OCI-LY3 (cell line): ENCODE results near the gene PRDM16.

Experiments used
- H2AFZ ChIP-seq: fragments of 200-600, 300-600 bp; shearing (Covaris generic); 2 replicates; pipeline ENCODE4 v1.6.0; 2014; ENCODE audit warnings: antibody characterized with exemption, low read depth, low read length
- H3K27ac ChIP-seq: fragments of 200-600, 300-600 bp; sonication (generic); 2 replicates; pipeline ENCODE4 v1.5.1; 2014; ENCODE audit warnings: mild to moderate bottlenecking, low read length, moderate library complexity, mixed read lengths
- H3K27me3 ChIP-seq: fragments of 200-600, 300-600 bp; sonication (generic); 2 replicates; pipeline ENCODE4 v1.6.1; 2014; ENCODE audit warnings: low read depth, low read length, mixed read lengths
- H3K36me3 ChIP-seq: fragments of 200-600, 300-600 bp; sonication (generic); replicated peaks from 2 replicates; pipeline ENCODE3; 2014; ENCODE audit warnings: low read depth, low read length, mixed read lengths
- H3K4me1 ChIP-seq: fragments of 300-600, 200-600 bp; sonication (generic); 2 replicates; pipeline ENCODE4 v1.6.1; 2014; ENCODE audit warnings: low read length, mixed read lengths
- H3K4me2 ChIP-seq: fragments of 200-600, 300-600 bp; sonication (generic); 2 replicates; pipeline ENCODE4 v1.6.1; 2014; ENCODE audit warnings: low read length, mixed read lengths
- H3K4me3 ChIP-seq: fragments of 300-600, 200-600 bp; sonication (generic); 2 replicates; pipeline ENCODE4 v1.5.1; 2014; ENCODE audit warnings: antibody characterized with exemption, mild to moderate bottlenecking, low read length, moderate library complexity
- H3K79me2 ChIP-seq: fragments of 300-600, 200-600 bp; shearing (Covaris generic); 2 replicates; pipeline ENCODE4 v1.6.1; 2014; ENCODE audit warnings: mild to moderate bottlenecking, low read length, mixed read lengths
- H3K9ac ChIP-seq: fragments of 300-600, 200-600 bp; shearing (Covaris generic); 2 replicates; pipeline ENCODE4 v1.6.0; 2014; ENCODE audit warnings: mild to moderate bottlenecking, low read length, moderate library complexity
- H3K9me3 ChIP-seq: fragments of 200-600, 300-600 bp; shearing (Covaris generic); 2 replicates; pipeline ENCODE4 v1.6.1; 2014; ENCODE audit warnings: low read length, mixed read lengths; ENCODE audit not compliant: insufficient read depth
- H4K20me1 ChIP-seq: fragments of 200-600, 300-600 bp; sonication (generic); 2 replicates; pipeline ENCODE4 v1.6.1; 2016; ENCODE audit warnings: low read length, mixed read lengths; ENCODE audit not compliant: insufficient read depth
- CTCF ChIP-seq: fragments of 200-600, 300-600 bp; sonication (generic); IDR thresholded peaks from 2 replicates; pipeline ENCODE4 v1.5.1; 2014; ENCODE audit warnings: antibody characterized with exemption, low read length, low read depth
- EZH2phosphoT487 ChIP-seq: fragments of 200-600 bp; shearing (Covaris generic); IDR thresholded peaks from 2 replicates; pipeline ENCODE4 v1.6.1; 2018; ENCODE audit warnings: antibody characterized with exemption, mixed run types, low read depth

PRDM16 gene

GRCh38 chr1:3231245-3231644 lies 162.2 kb downstream of the PRDM16 start:
- H3K79me2 ChIP-seq: no peaks in the 10 kb centered on the region
- no peaks in the 10 kb centered on the region for H4K20me1 ChIP-seq
- no peaks in the 10 kb centered on the region for H3K4me1 ChIP-seq
- H3K9ac ChIP-seq: no peak overlapping the region
- H3K27me3 ChIP-seq: no peaks in the 10 kb centered on the region
- no peak overlapping the region for H3K4me2 ChIP-seq
- no peaks in the 10 kb centered on the region for H3K36me3 ChIP-seq
- no peaks in the 10 kb centered on the region for H3K9me3 ChIP-seq
- no peak for TF ChIP-seq CTCF
- no peak for TF ChIP-seq EZH2phosphoT487
- no peak overlapping the region for H2AFZ ChIP-seq
- H3K4me3 ChIP-seq: no peak overlapping the region
- H3K27ac ChIP-seq: no peak overlapping the region

GRCh38 chr1:3231826-3232225 lies 162.8 kb downstream of the PRDM16 start:
- Histone ChIP-seq H3K27me3 (no peaks in the 10 kb centered on the region), H3K4me1 (no peaks in the 10 kb centered on the region)

GRCh38 chr1:3233031-3233430 lies 164.0 kb downstream of the PRDM16 start:
- Histone ChIP-seq H3K27ac (no peak overlapping the region), H3K36me3 (no peaks in the 10 kb centered on the region), H2AFZ (no peak overlapping the region), H3K9ac (no peak overlapping the region), H3K27me3 (no peaks in the 10 kb centered on the region), H3K79me2 (no peaks in the 10 kb centered on the region), H4K20me1 (no peaks in the 10 kb centered on the region), H3K4me2 (no peak overlapping the region), H3K4me3 (no peak overlapping the region), H3K9me3 (no peaks in the 10 kb centered on the region), H3K4me1 (no peaks in the 10 kb centered on the region)
- no peak for TF ChIP-seq CTCF
- TF ChIP-seq EZH2phosphoT487: no peak

More at GRCh38 chr1:3231826-3232225, 162.8 kb downstream of the PRDM16 start:
- no peak overlapping the region for H3K9ac ChIP-seq
- no peaks in the 10 kb centered on the region for H3K36me3 ChIP-seq
- no peaks in the 10 kb centered on the region for H4K20me1 ChIP-seq
- no peaks in the 10 kb centered on the region for H3K9me3 ChIP-seq
- H3K79me2 ChIP-seq: no peaks in the 10 kb centered on the region
- H3K27ac ChIP-seq: no peak overlapping the region
- H3K4me2 ChIP-seq: no peak overlapping the region
- no peak overlapping the region for H3K4me3 ChIP-seq
- no peak for TF ChIP-seq CTCF
- no peak for TF ChIP-seq EZH2phosphoT487
- no peak overlapping the region for H2AFZ ChIP-seq

GRCh38 chr1:3233551-3233950 lies 164.5 kb downstream of the PRDM16 start:
- Histone ChIP-seq H3K9ac (no peak overlapping the region), H2AFZ (no peak overlapping the region), H3K79me2 (no peaks in the 10 kb centered on the region), H4K20me1 (no peaks in the 10 kb centered on the region), H3K4me2 (no peak overlapping the region), H3K4me1 (no peaks in the 10 kb centered on the region), H3K9me3 (no peaks in the 10 kb centered on the region), H3K27ac (no peak overlapping the region), H3K27me3 (no peaks in the 10 kb centered on the region), H3K36me3 (no peaks in the 10 kb centered on the region), H3K4me3 (no peak overlapping the region)
- TF ChIP-seq CTCF (no peak), EZH2phosphoT487 (no peak)
